Aorta (tissue), 5 donors: ENCODE measurements around the gene NLRX1. TPM values are rescaled to one million over a fixed set of nuclear protein-coding genes. Genes with fewer than 3 reads are reported as not detected.

ENCODE experiments used
- ATAC-seq: fragments of 200-7000 bp; cut with Tn5 transposase; one replicate; pipeline ENCODE4 v1.9.1; 2022; ENCODE audit warnings: moderate library complexity; ENCODE audit not compliant: low FRiP score
- DNase-seq, 2 donors: peaks; one replicate each; pipeline ENCODE4 v3.0.0-alpha.2; 2020
- H3K27ac ChIP-seq, 2 donors: one replicate each; pipeline ENCODE4 v1.5.1; 2013; ENCODE audit warnings: low read length in 2 of 2, mild to moderate bottlenecking in 2 of 2, moderate library complexity in 2 of 2, control low read depth in 1 of 2, inconsistent platforms in 1 of 2, low read depth in 1 of 2
- H3K27me3 ChIP-seq, 2 donors: one replicate each; pipeline ENCODE4 v1.6.1; 2013; ENCODE audit warnings: control low read depth in 1 of 2, low read length in 1 of 2, mild to moderate bottlenecking in 1 of 2, moderate library complexity in 1 of 2; ENCODE audit not compliant: insufficient read depth in 2 of 2, control insufficient read depth in 1 of 2
- H3K36me3 ChIP-seq, 2 donors: one replicate each; pipeline ENCODE4 v1.6.1; 2013; ENCODE audit warnings: control low read depth in 1 of 2, low read length in 1 of 2, mild to moderate bottlenecking in 1 of 2; ENCODE audit not compliant: insufficient read depth in 2 of 2, control insufficient read depth in 1 of 2
- H3K4me1 ChIP-seq, 2 donors: one replicate each; pipeline ENCODE4 v1.6.1; 2013; ENCODE audit warnings: low read length in 2 of 2, control low read depth in 1 of 2, mild to moderate bottlenecking in 1 of 2, moderate library complexity in 1 of 2; ENCODE audit not compliant: insufficient read depth in 2 of 2, control insufficient read depth in 1 of 2
- H3K4me3 ChIP-seq, 2 donors: one replicate each; pipeline ENCODE4 v1.5.1; 2013; ENCODE audit warnings: low read length in 2 of 2, control low read depth in 1 of 2, mild to moderate bottlenecking in 1 of 2
- H3K9me3 ChIP-seq: one replicate; pipeline ENCODE4 v1.6.1; 2013; ENCODE audit warnings: mild to moderate bottlenecking, low read length; ENCODE audit not compliant: control insufficient read depth
- WGBS, 2 donors: extraction: QIAGEN DNeasy Blood & Tissue Kit; methylation state at CpG; one replicate each; pipeline ENCODE4 v1.1.7; 2013; 5-methylcytosine and 5-hydroxymethylcytosine counted together
- intact Hi-C, 2 donors: fragments of 100-400 bp; cut with DNase I; formaldehyde crosslinking; loops; one replicate each; pipeline versions ENCODE4 v1.14.2 to v1.15.0; 2022
- long read RNA-seq, 2 donors: library from polyadenylated mRNA; unstranded; transcript quantifications; one replicate each; pipeline ENCODE4 v2.0.0, GENCODE V29; 2020 to 2021
- polyA plus RNA-seq, 2 donors: library from polyadenylated mRNA; stranded (reverse); fragments of 200-250 nt; gene quantifications; one replicate each; pipeline ENCODE4 v1.2.3, GENCODE V29; 2013
- total RNA-seq, 2 donors: library from RNA; stranded (reverse); fragmentation: NEBNext Ultra II Directional; extraction: Animal tissue kit (Norgen Biotek cat#: 25700); gene quantifications; one replicate each; pipeline ENCODE4 v1.2.1, GENCODE V29; 2021
- donor health status: healthy with polysubstance abuse.
- donor health status: Bipolar disorder and iron deficiency.
- donor health status: DM: no; HTN: no; CAD: no.
- donor health status: DM: no; HTN: no; CAD: no.
- donor health status: DM: yes; HTN: yes; CAD: no.

NLRX1 gene
- total RNA-seq, result 10 to 100 TPM; 12.1 to 17.3 TPM
- 1 to 10 TPM; 5.9 to 9.8 TPM for polyA plus RNA-seq
- long read RNA-seq, donor 1, full-length matches to known transcripts, result 3 of 27 reads
- long read RNA-seq, donor 1, partial matches to known transcripts, result 22 of 27 reads
- long read RNA-seq, donor 1, other reads (novel, unspliced or antisense), result 2 of 27 reads
- long read RNA-seq, donor 2, full-length matches to known transcripts, result 1 of 17 reads
- long read RNA-seq, donor 2, partial matches to known transcripts, result 7 of 17 reads
- long read RNA-seq, donor 2, other reads (novel, unspliced or antisense), result 9 of 17 reads

DNA sequence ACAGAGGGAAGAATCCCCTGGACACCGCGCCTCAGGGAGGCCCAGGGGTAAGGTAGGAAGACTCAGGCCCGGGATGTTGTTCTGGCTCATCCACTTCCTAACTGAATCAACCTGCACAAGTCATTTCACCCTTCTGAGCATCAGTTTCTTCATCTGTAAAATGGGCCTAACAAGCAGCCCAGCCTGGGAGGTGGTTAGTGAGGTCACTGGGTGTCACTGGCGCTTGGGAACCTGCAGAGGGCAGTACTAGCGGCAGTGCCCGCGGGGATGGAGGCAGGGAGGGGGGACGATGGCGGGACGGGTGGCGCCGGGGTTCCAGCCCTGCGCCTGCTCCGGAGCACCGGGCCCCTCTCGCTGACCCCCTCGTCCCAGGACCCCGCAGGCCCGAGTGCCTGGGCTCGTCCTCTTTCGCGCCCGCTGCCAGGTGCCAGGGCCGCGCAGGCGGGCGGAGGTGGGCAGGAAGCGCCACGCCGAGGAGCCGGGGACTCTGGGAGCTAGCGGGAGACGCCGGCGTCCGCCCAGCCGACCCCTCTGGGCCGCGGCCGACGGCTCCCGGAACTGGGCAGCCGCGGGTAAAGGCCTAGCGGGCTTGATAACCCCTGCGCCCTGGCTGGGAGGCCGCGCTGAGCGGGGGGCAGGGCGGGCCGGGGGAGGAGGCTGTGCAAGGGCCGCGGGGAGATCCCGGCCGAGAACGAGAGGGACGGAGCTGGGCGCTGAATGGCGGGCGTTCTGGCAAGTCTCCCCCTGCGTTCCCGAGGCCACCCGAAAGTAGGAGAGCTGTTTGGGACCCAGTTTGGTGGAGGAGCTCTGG, at the start of gene NLRX1:
NLRX1 (plus strand) TSS at position 255 of the 811 bp plus-strand sequence. CDS start 2,679 bp downstream, outside the sequence.
- WGBS, 2 donors, result 4 to 7% methylated on average over 39 to 63 of the region's 63 CpGs
- intact Hi-C loops, result loop anchor here in 1 of 2 donors (5.0 kb wide), 1 partner anchor 71 kb away; a partner anchor contains a TSS
- H3K27ac ChIP-seq, result peak within 1 kb of the TSS; percentile 84 to 89
- no peaks in the 10 kb centered on the region for H3K27me3 ChIP-seq
- H3K9me3 ChIP-seq, result no peaks in the 10 kb centered on the region
- H3K36me3 ChIP-seq, result no peaks in the 10 kb centered on the region
- peak; percentile 92 to 94 for DNase-seq
- H3K4me3 ChIP-seq, result peak within 1 kb of the TSS; percentile 21 to 57
- H3K4me1 ChIP-seq, result no peaks in the 10 kb centered on the region
- peak; percentile 96 for ATAC-seq

- intact Hi-C loops, result no loop called here
- Histone ChIP-seq H3K27ac (no peak overlapping the region), H3K4me1 (no peaks in the 10 kb centered on the region), H3K9me3 (no peaks in the 10 kb centered on the region), H3K27me3 (no peaks in the 10 kb centered on the region), H3K36me3 (peaks cover 0 to under 1% of the 10 kb centered on the region in 2 donors), H3K4me3 (no peak overlapping the region)
- DNase-seq (no peak), ATAC-seq (no peak)
- WGBS, 2 donors, result 87 to 92% methylated on average over 1 of the region's 1 CpG
Measured at GRCh38 chr11:119118946-119119345, 49.6 kb upstream of the NLRX1 start.

DNA sequence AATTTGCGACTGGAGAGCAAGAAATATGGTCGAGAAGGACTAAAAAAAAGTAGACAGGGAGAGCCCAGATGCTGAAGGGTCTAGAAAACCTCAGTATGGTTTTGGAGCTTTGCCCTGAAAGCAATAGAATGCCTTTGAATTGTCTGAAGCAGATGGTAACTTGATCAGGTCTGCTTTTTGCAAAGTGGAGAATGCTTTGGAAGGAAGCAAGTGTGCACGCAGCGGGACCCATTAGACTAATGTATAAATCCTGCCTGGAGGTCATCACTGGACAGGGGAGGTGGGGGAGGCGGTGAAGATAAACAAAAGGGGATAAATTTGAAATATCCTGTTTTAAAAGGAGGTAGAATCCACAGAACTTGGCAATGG, 47.9 kb upstream of the NLRX1 start:
- H3K4me3 ChIP-seq, result no peak overlapping the region
- ATAC-seq (no peak), DNase-seq (no peak)
- no peaks in the 10 kb centered on the region for H3K27me3 ChIP-seq
- H3K4me1 ChIP-seq, result no peaks in the 10 kb centered on the region
- H3K9me3 ChIP-seq, result no peaks in the 10 kb centered on the region
- intact Hi-C loops, result no loop called here
- H3K27ac ChIP-seq, result no peak overlapping the region
- WGBS, 2 donors, result 12 to 13% methylated on average over 5 of the region's 5 CpGs
- peaks cover 0 to 2% of the 10 kb centered on the region in 2 donors for H3K36me3 ChIP-seq

- Histone ChIP-seq H3K36me3 (peaks cover 0 to 2% of the 10 kb centered on the region in 2 donors), H3K4me3 (peak within 1 kb of the TSS; percentile 62 to 90), H3K4me1 (no peaks in the 10 kb centered on the region), H3K27ac (peak within 1 kb of the TSS in 1 of 2 donors; percentile 47), H3K27me3 (no peaks in the 10 kb centered on the region), H3K9me3 (no peaks in the 10 kb centered on the region)
- intact Hi-C loops, result no loop called here
- 0% methylated on average over 54 of the region's 54 CpGs for WGBS, 2 donors
- DNase-seq (peak; percentile 100), ATAC-seq (peak; percentile 100)
Measured at GRCh38 chr11:119121008-119121810, 47.3 kb upstream of the NLRX1 start, which contains the start of gene HINFP. TSS of gene HINFP (plus strand) at chr11:119121580. CDS start at chr11:119126945, 5,365 bp downstream.

DNA sequence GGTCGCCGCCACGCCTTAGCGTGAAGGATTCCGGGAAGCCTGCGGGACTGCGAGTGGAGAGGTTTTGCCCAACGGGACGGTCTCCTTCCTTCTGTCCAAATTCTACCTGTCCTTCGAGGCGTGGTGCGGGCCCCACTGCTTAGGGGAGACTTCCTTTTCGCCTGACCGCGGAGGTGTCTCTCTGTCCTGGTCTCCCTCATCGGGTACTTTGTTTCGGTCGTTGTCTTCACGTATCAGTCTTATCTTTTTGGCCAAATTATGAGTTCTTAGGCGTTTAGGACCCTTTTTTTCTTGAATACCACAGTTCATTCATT, 46.8 kb upstream of the NLRX1 start:
- peak overlapping the region in 1 of 2 donors; percentile 47 for H3K27ac ChIP-seq
- no peaks in the 10 kb centered on the region for H3K9me3 ChIP-seq
- ATAC-seq (no peak), DNase-seq (no peak)
- H3K4me3 ChIP-seq, result peak overlapping the region; percentile 62 to 90
- WGBS, 2 donors, result 0 to 1% methylated on average over 20 of the region's 20 CpGs
- peaks cover 2% of the 10 kb centered on the region in 2 donors for H3K36me3 ChIP-seq
- no peaks in the 10 kb centered on the region for H3K4me1 ChIP-seq
- no peaks in the 10 kb centered on the region for H3K27me3 ChIP-seq
- intact Hi-C loops, result no loop called here

DNA sequence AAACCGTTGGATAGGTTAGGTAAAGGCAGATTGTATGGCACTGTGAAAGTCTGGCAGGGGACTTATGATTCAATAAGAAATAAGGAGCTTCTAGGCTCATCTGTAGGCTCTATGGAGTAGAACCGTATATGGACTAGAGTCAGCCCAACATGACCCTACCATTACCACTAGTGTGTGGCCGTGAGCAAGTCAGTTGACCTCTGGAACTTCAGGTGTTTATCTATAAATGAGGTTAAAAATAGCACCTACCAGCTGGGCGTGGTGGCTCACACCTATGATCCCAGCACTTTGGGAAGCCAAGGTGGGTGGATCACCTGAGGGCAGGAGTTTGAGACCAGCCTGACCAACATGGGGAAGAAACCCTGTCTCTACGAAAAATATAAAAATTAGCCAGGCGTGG, 42.7 kb upstream of the NLRX1 start:
- ATAC-seq (no peak), DNase-seq (no peak)
- Histone ChIP-seq H3K4me3 (no peak overlapping the region), H3K27me3 (no peaks in the 10 kb centered on the region), H3K27ac (no peak overlapping the region), H3K4me1 (no peaks in the 10 kb centered on the region), H3K36me3 (peaks cover 4 to 6% of the 10 kb centered on the region in 2 donors), H3K9me3 (no peaks in the 10 kb centered on the region)
- 92 to 93% methylated on average over 6 of the region's 6 CpGs for WGBS, 2 donors
- intact Hi-C loops, result no loop called here

DNA sequence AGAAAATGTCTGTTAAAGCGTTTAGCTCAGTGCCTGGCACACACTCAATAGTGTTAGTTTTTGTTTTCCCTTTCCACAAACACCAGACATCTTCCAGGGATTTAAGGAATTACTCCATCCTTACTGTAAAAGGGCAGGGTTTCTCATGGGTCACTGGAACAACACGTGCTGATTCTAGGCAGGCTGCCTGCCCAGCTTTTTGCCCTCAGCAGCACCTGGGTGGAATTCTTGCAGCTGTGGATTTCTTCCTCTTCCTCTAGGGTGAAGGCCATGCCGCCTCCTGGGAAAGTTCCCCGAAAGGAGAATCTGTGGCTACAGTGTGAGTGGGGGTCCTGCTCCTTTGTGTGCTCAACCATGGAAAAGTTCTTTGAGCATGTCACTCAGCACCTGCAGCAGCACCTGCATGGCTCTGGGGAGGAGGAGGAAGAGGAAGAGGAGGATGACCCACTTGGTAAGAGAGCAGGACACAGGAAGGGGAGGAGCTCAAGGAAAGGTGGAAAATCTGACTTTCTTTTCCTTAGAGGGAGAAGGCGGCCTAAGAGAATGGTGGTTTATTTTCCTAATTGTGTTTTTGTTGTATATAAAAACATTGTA, 41.8 kb upstream of the NLRX1 start:
- DNase-seq, result no peak
- no peak for ATAC-seq

DNA sequence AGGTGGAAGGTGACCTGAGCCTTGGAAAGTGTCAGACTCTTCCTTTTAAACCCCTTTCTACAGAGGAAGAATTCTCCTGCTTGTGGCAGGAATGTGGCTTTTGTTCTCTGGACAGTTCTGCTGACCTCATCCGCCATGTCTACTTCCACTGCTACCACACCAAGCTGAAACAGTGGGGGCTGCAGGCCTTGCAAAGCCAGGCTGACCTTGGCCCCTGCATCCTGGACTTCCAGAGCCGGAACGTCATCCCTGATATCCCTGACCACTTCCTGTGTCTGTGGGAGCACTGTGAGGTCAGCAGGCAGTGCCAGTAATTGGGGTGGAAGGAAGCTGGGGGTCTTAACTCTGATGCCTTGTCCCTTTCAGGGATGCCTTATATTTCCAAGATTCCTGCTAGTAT, 37.9 kb upstream of the NLRX1 start:
- intact Hi-C loops, result no loop called here
- H3K27ac ChIP-seq, result no peak overlapping the region
- H3K27me3 ChIP-seq, result no peaks in the 10 kb centered on the region
- ATAC-seq (no peak), DNase-seq (no peak)
- no peaks in the 10 kb centered on the region for H3K4me1 ChIP-seq
- no peaks in the 10 kb centered on the region for H3K9me3 ChIP-seq
- peaks cover 2 to 10% of the 10 kb centered on the region in 2 donors for H3K36me3 ChIP-seq
- WGBS, 2 donors, result 72 to 80% methylated on average over 3 of the region's 3 CpGs
- H3K4me3 ChIP-seq, result no peak overlapping the region

More for the DNA sequence above, 41.8 kb upstream of the NLRX1 start:
- intact Hi-C loops, result no loop called here
- Histone ChIP-seq H3K9me3 (no peaks in the 10 kb centered on the region), H3K4me1 (no peaks in the 10 kb centered on the region), H3K36me3 (peaks cover 4 to 6% of the 10 kb centered on the region in 2 donors), H3K4me3 (no peak overlapping the region), H3K27me3 (no peaks in the 10 kb centered on the region), H3K27ac (no peak overlapping the region)
- 65 to 67% methylated on average over 5 of the region's 5 CpGs for WGBS, 2 donors
